ENCODE measurements around the gene TAF4.

GRCh38 chr20:62114894-62115293 lies 49.2 kb upstream of the TAF4 start:
- TF ChIP-seq CTCF (IDR thresholded peaks at IDR 0.05 in 4 of 5, conservative IDR thresholded peaks at IDR 0.05 in 1 of 5), result no peak
- TF ChIP-seq POLR2A (IDR thresholded peaks at IDR 0.05), result no peak

Measured in gastrocnemius medialis (tissue), 4 donors.